B cell (primary cell): ENCODE data around the gene CD99L2.
"Not testable (repeated sequence)": the region's sequence is repeated elsewhere in the genome, so short reads cannot be mapped to it uniquely, and the experiment has no call there.

Source experiments
- CTCF ChIP-seq: fragments of 200-600 bp; IDR thresholded peaks from one replicate; pipeline ENCODE4 v1.8.0; 2022; ENCODE audit warnings: antibody characterized with exemption, mild to moderate bottlenecking
- EZH2 ChIP-seq: IDR thresholded peaks from 2 replicates; pipeline ENCODE4 v1.6.1; 2012; ENCODE audit warnings: borderline replicate concordance, low read depth, mild to moderate bottlenecking, moderate library complexity, low read length; ENCODE audit not compliant: insufficient read depth, poor library complexity, severe bottlenecking

GRCh38 chrX:150824352-150824751 lies 74.1 kb downstream of the CD99L2 start:
- not testable (repeated sequence) for TF ChIP-seq CTCF, EZH2
